Peyer's patch (tissue), 4 donors: ENCODE results near the gene SH3GL1.

Source experiments
- CTCF ChIP-seq, 6 experiments: fragments of 450-650 bp in 4 of 6; fragments of 200-600 bp in 2 of 6; sonication (generic) in 1 of 6; IDR thresholded peaks; one replicate each; pipeline ENCODE4 v1.5.1; 2017 to 2019; ENCODE audit warnings: antibody characterized with exemption in 6 of 6, mild to moderate bottlenecking in 3 of 6, moderate library complexity in 1 of 6
- POLR2A ChIP-seq, 2 donors: fragments of 450-650 bp; IDR thresholded peaks; one replicate each; pipeline ENCODE4 v1.5.1; 2017; ENCODE audit warnings: antibody characterized with exemption in 2 of 2, mild to moderate bottlenecking in 2 of 2, moderate library complexity in 2 of 2

GRCh38 chr19:4350111-4350510 lies 50.2 kb downstream of the SH3GL1 start:
- TF ChIP-seq CTCF (IDR thresholded peaks at IDR 0.05) (no peak), POLR2A (IDR thresholded peaks at IDR 0.05) (no peak)
